Ovary (tissue), 3 donors: ENCODE data around the gene PDLIM3.

Source experiments
- POLR2A ChIP-seq: fragments of 450-650 bp; IDR thresholded peaks from one replicate; pipeline ENCODE4 v1.6.1; 2017; ENCODE audit warnings: antibody characterized with exemption, mild to moderate bottlenecking, moderate library complexity
- TF ChIP-seq, protein P1 (sequence below), 3 donors: fragments of 450-650 bp in 2 of 3; fragments of 200-600 bp in 1 of 3; IDR thresholded peaks; one replicate each; pipeline versions ENCODE4 v1.5.1 to v1.8.0; 2016 to 2022; ENCODE audit warnings: antibody characterized with exemption in 3 of 3, mild to moderate bottlenecking in 1 of 3
- donor health status: DM: no; HTN: no; CAD: no.

DNA sequence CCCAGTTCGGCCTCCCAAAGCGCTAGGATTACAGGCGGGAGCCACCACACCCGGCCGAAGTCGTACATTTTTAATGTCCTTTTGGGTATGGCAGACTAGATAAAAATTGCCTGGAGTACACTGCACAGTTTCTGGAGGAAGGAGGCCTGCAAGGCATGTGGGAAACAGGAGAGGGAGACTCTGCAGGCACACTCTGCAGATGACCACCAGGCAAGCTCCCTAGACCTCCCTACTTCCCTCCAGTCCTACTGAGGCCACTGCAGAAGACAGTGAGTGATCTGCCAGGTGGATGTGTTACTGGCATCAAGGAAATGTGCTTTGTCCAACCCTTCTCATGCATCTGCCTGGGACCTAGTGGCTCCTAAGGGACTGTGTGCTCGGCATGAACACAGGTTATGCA is 11.4 kb downstream of the PDLIM3 start:
- TF ChIP-seq, protein P1, sequence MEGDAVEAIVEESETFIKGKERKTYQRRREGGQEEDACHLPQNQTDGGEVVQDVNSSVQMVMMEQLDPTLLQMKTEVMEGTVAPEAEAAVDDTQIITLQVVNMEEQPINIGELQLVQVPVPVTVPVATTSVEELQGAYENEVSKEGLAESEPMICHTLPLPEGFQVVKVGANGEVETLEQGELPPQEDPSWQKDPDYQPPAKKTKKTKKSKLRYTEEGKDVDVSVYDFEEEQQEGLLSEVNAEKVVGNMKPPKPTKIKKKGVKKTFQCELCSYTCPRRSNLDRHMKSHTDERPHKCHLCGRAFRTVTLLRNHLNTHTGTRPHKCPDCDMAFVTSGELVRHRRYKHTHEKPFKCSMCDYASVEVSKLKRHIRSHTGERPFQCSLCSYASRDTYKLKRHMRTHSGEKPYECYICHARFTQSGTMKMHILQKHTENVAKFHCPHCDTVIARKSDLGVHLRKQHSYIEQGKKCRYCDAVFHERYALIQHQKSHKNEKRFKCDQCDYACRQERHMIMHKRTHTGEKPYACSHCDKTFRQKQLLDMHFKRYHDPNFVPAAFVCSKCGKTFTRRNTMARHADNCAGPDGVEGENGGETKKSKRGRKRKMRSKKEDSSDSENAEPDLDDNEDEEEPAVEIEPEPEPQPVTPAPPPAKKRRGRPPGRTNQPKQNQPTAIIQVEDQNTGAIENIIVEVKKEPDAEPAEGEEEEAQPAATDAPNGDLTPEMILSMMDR (IDR thresholded peaks at IDR 0.05): no peak
- no peak for TF ChIP-seq POLR2A
